AG04449 (cell line): ENCODE measurements around the gene CHCHD6.

ENCODE experiments used
- CTCF ChIA-PET: fragments of 350-600 bp; formaldehyde crosslinking; extraction: SDS; loops from one replicate; lab custom pipeline; 2021; ENCODE audit warnings: antibody characterized with exemption; lab: Yijun Ruan, JAX
- POLR2A ChIA-PET: fragments of 400-600, 350-600 bp; formaldehyde crosslinking; extraction: SDS; loops from one replicate; lab custom pipeline; 2020; ENCODE audit warnings: antibody characterized with exemption, inconsistent platforms; lab: Yijun Ruan, JAX
- DNase-seq: peaks from one replicate; pipeline ENCODE4 v3.0.0-alpha.2; 2010; ENCODE audit warnings: low read depth, low spot score
- H3K4me3 ChIP-seq: 2 replicates; pipeline ENCODE4 v1.5.1; 2011; ENCODE audit warnings: low read depth, mild to moderate bottlenecking, control low read depth, low read length
- CTCF ChIP-seq: IDR thresholded peaks from one replicate; pipeline ENCODE4 v1.5.1; 2011; ENCODE audit warnings: mild to moderate bottlenecking, moderate library complexity, low read length, control low read depth, inconsistent platforms; ENCODE audit not compliant: insufficient read depth; ENCODE audit errors: missing control alignments

Gene CHCHD6

GRCh38 chr3:126938520-126939337 lies 234.7 kb downstream of the CHCHD6 start:
- H3K4me3 ChIP-seq: no peak overlapping the region
- POLR2A ChIA-PET: no interaction called here
- DNase-seq: no peak
- CTCF ChIA-PET: interaction anchor here (1.6 to 2.1 kb wide), 2 partner anchors 11 to 186 kb away, joined by 5 to 9 read pairs; no protein-coding TSS in a partner anchor
- no peak for TF ChIP-seq CTCF

GRCh38 chr3:126939338-126939718 lies 235.3 kb downstream of the CHCHD6 start:
- CTCF ChIA-PET: interaction anchor here (1.6 to 2.1 kb wide), 2 partner anchors 12 to 187 kb away, joined by 5 to 9 read pairs; no protein-coding TSS in a partner anchor
- no peak for TF ChIP-seq CTCF
- no peak overlapping the region for H3K4me3 ChIP-seq
- POLR2A ChIA-PET: no interaction called here
- no peak for DNase-seq

- CTCF ChIA-PET: interaction anchor here (1.6 to 2.1 kb wide), 2 partner anchors 12 to 187 kb away, joined by 5 to 9 read pairs; no protein-coding TSS in a partner anchor
- DNase-seq: no peak
- POLR2A ChIA-PET: no interaction called here
- no peak overlapping the region for H3K4me3 ChIP-seq
- TF ChIP-seq CTCF: no peak
These were observed 235.7 kb downstream of the CHCHD6 start for GRCh38 chr3:126939733-126940132.

- DNase-seq: no peak
- POLR2A ChIA-PET: no interaction called here
- no peak for TF ChIP-seq CTCF
- H3K4me3 ChIP-seq: no peak overlapping the region
- CTCF ChIA-PET: no interaction called here
These were observed 237.8 kb downstream of the CHCHD6 start for GRCh38 chr3:126941721-126942270.

- ChIA-PET CTCF (interaction anchor here (1.4 kb wide), 2 partner anchors 8 to 38 kb away, joined by 3 to 4 read pairs; partner anchors contain the start of gene PLXNA1), POLR2A (no interaction called here)
- H3K4me3 ChIP-seq: no peak overlapping the region
- TF ChIP-seq CTCF: no peak
- DNase-seq: no peak
These were observed 240.3 kb downstream of the CHCHD6 start for GRCh38 chr3:126944089-126944965.
